HL-60/S4 treated with retinoic acid at 250 ng/mL for 4 days and 3 days (cell line): ENCODE data around the gene C1QTNF2.

Source experiments
- in situ Hi-C: fragments of 300-500 bp; cut with MboI; formaldehyde crosslinking; loops from 2 replicates; pipeline ENCODE4 v1.7.0; 2022; ENCODE audit warnings: low sequenced_read_pairs

Gene C1QTNF2

DNA sequence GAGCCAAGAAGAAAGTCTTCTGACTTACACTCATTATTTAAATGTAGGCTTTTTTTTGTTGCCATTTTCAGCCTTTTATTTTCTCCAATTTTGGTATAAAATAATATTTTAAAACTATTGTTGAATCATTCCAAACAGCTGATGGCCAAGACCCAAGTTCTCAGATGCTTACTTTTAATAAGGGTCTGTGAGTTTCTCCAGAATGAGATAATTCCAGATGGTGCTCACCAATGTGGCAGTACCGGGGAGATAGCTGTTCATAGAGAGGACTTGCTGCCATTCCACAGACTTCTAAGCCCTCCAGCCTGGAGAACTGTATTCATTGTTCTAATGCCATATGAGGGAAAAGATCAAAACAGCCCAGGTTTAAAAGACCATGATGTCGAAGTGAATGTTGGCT lies 5.3 kb upstream of the C1QTNF2 start:
- in situ Hi-C loops: no loop called here

DNA sequence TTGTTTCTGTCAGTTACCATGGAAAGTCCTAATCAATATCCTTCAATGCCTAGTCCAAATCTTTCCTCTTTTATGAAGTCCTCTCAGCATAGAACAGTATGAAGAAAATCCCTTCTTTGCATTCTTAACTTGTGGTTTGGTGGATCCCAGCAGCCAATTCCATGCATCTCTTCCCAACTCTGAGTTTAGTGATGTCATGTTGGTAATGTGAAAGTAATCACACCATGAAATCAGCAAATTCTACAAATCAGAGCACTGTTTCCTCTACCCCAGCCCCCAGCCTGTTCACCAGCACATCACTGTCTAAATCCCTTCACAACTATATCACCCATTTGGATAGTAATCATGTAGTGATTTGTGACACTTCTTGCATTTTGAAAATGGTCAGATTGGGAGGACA lies 4.7 kb upstream of the C1QTNF2 start:
- in situ Hi-C loops: no loop called here

DNA sequence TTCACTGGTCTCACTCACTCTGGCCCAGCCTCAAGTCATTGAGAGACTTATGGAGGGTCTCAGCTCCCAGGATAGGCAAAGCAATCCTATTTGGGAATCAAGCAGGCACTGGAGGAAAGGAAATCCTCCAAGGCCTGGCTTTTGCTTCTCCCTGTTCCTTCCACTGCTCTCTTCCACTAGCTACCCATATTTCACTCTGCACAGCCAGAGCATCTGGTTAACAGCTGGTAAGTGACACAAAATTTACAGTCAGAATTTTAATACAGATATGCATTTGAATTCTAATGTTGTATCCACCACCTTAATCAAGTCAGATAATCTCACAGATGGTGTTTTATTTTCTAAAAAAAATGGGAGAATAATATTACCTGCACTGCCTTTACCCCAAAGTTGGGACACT lies 868 bp upstream of the C1QTNF2 start:
- in situ Hi-C loops: no loop called here

DNA sequence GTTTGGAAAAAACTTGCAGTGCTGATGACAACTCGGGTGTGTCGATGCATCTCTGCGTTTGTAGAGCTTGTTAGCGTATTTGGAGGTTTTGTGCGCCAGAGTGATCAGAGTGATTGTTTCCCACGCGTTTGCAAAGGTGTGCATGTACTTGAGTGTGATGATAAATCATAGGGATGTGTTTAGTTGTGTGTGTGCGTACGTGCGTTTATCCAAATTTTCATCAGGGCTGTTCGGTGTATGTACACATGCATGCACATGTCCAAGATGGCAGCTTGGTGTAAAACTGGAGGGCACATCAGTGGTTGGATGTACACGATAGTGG lies 248 bp upstream of the C1QTNF2 start:
- in situ Hi-C loops: no loop called here

DNA sequence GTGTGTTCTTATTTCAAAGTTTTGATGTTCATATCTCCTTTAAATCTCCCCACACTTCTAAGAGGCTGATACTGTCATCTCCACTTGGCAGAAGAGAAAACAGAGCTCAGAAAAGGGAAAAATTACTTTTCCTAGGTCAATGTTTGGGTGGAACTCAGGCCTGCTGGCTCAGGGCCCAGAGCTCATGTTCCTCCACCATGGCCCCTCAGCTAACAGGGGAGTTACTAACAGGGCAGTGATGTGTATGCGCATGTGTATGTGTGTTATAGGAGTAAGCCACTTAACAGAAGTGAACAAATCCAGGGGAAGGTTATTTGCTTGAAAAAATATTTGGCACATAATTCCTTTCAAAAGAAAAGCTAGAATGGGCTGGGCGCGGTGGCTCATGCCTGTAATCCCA lies 2.5 kb downstream of the C1QTNF2 start:
- in situ Hi-C loops: no loop called here

DNA sequence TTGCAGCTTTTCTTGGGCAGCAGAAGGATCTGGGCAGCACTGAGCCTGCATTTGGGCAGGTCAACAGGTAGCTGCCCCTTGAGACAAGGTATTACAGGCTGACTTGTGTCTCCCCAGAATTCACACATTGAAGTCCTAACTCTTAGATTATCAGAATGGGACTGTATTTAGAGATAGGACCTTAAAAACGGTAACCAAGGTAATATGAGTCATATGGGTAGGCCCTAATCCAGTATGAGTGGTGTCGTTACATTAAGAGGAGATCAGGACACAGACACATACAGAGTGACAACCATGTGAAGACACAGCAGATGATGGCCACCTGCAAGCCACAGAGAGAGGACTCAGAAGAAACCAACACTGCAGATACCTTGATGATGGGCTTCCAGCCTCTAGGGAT lies 3.2 kb downstream of the C1QTNF2 start:
- in situ Hi-C loops: no loop called here

DNA sequence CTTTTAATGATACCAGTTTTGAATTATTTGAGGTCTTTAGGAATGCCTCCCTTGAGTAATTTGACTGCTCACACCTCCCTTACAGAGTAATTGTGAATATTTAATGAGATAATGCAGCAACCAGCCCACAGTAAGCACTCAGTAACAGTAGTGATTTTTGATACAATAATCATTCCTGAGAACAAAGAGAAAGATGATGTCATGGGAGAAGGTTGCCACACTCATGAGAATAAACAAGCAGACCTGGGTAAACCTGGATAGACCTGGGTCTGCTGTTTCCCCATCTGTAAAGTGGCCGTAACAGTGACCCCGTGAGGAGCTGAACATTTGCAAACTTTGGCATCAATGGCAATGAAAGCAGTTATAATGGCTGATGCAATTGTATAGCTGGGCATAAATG lies 4.2 kb downstream of the C1QTNF2 start:
- in situ Hi-C loops: no loop called here

DNA sequence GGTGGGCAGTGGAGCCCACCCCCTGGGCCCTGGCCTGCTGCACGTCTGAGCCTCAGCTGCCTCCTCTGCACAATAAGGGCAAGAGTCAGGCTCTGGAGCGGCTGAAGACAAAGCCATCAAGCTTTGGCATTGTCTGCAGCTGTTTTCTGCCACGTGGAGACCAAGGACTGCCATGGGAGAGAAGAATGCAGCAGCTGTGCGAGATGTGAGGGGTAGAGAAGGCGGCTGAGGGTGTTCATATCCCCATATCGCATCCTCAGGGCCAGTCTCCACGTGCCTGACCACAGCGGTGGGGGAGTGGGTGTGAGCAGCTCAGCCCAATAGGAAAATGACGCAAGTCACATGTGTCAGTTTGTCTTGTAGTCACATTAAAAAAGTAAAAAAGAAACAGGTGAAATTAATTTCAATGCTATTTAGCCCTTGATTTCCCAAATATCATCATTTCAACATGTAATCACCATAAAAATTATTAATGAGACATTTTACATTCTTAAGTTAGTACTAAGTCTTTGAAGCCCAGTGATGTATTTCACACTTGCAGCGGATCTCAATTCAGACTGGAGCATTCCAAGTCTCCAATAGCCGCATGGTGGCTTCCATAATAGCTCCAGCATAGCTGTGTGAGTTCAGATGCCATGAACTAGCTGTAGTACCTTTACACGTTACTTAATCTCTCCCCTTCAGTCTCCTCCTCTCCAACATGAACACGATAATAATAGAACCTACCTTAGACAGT lies 6.6 kb downstream of the C1QTNF2 start:
- in situ Hi-C loops: no loop called here

DNA sequence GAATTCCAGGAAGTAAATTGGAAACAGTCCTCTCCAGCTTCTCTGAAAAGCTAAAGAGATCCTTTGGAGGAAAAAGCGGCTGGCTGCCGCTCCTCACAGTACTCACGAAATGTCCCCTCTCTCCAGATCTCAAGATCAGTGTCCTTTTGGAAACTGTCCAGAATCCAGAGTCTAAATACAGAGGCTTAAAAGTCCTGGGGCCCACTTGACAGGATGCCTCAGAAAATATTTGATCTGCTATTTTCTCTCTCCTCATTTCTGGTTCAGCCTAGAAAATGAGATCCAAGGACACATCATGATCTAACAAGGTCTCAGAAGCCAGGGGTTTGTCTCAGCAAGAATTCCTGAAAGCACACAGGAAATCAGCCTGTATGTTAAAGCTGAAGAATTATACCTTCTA lies 7.2 kb downstream of the C1QTNF2 start:
- in situ Hi-C loops: no loop called here

DNA sequence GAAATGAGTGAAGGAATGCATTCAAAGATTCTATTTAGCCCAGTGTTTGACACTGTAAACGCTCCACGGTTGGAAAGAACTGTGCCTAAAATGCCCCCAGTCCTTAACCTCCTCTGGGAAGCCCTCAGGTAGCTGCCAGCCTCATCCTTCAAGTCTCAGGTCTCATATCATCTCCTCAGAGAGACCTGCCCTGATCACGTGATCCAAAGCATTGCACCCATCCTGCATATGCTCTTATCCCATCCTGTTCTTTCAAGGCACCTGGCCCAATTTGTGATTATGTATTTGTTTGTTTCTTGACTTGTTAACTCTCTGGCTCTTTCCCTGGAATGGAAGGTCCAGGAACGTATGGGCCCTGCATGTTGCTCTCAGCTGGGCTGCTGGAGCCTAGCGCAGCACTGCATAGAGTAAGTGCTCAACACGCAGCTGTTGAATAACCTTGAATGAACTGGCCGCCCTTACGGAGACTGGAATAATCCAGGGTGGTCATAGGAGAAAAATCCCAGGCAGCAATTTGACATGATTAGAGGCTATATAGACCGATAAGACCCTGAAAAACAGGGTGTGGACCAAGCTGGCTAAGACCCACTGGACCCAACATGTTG lies 8.7 kb downstream of the C1QTNF2 start:
- in situ Hi-C loops: no loop called here

DNA sequence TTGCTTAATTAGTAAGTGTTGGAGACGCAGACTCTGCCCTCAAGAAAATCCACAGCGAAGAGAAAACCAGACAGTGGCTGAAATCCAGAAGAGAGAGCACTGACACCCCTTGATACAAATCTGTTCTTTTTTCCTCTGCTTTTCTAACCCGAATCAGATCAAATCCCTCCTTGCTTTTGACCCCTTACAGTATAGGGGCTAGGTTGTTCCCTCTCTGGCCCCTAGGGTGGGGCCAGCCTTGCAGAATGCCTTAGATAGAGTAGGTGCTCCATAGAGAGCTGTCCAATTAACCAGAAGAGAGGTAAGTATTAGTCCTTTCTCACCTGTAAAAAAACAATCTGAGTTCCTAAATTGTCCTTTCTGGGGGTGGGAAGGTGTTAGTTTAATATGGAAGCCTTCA lies 10.1 kb downstream of the C1QTNF2 start:
- in situ Hi-C loops: no loop called here

DNA sequence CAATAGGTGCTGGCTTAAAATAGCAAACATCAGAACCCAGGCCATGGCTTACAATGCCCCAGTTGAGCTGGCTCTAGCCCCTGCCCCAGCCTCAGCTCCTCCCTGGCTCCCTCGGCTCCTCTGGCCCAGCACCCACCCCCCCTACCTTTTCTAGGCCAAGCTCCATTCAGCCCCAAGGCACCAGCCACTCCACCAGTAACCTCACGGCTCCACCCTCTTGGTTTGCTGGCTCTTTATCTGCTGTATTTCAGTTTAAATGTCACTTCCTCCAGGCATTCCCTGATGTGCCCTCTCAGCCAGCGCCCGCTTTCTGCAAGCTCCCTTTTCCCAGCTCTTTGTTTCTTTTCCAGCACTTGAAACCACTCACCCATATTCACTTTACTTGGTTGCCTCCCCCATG lies 10.6 kb downstream of the C1QTNF2 start:
- in situ Hi-C loops: no loop called here

DNA sequence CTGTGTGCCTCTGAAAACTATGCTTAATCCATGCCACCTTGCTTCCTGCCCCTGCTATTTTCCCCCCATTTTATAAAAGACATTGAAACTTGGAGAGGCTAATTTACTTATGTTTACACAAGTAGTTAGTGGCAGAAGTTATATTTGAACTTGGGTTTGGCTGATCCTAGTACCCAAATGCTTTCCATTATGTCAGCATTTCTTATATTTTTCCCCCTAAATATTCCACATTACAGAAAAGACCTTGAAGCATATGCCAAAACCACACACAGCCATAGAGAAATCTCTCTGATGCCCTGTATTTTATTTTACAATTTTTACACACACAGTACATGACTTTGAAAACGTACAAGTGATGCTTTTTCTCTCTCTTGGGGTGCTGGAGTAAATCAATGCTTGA lies 11.2 kb downstream of the C1QTNF2 start:
- in situ Hi-C loops: no loop called here

DNA sequence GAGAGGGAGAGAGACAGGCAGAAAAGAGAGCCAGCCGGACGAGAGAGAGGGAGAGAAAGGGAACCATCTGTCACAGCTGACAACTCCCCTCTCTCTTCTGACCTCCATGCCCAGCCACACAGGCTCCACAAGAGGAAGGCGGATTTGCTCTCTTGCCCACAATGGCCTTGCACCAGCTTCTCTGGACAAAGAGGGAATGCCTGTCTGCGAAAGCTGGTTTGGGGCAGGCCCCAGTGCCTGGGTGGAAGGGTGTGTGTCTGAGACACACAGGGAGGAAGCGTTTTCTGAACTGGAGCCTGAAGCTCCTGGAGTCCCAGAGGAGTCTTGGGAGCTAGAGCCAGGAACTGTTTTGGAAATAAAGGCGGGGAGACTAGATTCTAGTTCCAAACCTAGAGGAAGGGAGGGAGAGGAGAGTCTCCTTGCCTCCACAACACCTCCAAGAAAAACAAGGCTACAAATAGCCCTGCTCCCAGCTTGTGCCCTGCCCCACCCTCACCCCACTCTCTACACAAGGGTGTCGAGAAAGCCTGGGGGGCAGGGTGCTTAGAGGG lies 12.5 kb downstream of the C1QTNF2 start:
- in situ Hi-C loops: no loop called here

DNA sequence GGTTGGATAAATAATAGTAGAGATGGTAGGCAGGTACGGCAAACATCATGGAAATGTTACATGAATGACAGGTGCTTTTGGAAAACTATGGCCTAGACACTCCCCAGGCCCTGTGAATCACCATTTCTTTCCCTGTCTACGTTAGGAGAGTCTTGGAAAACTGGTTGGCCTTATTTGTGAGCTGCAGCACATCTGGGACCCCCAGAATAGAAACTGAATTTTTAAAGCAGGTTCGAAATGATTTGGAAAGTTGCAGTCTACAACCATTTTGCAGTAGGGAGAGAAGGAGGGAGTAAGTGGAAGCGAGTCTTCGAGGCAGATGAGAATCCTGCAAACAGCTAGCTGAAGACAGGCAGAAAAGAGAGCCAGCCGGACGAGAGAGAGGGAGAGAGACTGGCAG lies 13.0 kb downstream of the C1QTNF2 start:
- in situ Hi-C loops: no loop called here

DNA sequence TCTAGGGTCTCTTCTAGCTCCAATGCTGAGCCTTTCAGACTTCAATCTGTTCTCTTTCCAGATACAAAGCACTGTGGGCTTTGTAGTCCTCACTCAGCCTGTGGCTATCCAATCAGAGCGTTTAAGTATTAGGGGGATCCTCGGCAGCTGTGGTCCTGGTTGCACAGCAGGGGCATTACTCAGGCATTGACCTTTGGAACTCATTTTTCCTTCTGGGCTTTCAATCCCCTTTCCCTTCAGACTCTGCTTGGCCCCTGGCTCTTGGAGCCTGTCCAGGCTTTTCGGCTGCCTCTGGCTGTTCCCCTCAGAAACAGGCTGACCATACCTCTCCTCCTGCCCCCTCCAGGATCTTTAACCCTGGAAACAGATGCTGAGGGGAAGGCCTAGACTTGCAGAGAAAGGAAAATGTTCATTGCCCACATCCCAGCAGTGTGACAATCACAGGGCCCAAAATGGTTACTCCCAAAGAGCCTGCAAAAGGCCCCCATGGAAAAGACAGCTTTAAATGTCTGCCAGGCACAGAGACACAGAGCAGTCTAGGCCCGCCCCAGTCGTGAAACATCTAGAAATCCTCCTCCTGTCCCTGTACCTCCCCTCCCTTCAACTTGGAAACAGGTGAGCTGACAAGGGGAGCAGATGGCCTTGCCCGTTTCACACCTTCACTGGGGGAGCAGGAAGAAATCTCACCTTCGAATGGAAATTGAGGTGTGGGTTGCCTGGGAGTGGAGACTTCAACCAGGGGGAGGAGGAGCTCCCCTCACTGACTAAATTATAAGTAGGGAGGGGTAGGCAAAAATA lies 13.7 kb downstream of the C1QTNF2 start:
- in situ Hi-C loops: no loop called here

DNA sequence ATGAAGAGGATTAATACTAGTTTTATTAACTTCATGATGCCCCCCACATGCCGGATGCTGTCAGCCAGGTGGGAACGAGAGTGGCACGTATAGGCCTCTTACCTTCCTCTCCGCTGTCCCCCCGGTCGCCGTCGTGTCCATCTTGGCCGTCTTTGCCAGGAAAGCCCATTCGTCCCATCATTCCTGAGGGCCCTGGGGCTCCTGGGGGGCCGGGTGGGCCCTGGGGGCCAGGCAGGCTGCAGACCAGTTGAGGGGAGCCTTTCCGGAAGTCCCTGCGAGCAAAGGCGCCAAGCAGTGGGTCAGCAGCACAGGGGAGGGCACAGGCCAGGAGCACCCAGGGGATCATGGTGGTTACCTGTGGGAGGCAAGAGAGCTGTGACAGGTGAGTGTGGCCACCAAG lies 15.8 kb downstream of the C1QTNF2 start:
- in situ Hi-C loops: no loop called here

DNA sequence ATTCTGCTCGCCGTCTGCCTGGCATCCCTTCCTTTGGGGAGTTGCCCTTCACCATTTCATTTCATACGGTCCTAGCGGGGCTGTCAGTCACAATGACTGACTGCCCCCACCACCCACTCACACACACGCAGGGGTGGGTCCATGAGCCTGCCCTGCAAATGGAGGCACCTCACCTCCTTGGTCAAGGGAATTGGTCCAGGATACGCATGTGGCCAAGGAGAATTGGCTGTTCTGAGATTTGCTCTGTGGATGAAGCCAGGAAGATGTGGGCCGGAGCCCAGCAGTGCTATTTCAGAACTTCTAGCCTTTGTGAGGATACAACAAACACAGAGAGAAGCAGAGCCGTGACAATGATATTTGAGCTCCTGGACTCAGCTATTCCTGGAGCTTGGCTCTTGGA lies 17.0 kb downstream of the C1QTNF2 start:
- in situ Hi-C loops: no loop called here

DNA sequence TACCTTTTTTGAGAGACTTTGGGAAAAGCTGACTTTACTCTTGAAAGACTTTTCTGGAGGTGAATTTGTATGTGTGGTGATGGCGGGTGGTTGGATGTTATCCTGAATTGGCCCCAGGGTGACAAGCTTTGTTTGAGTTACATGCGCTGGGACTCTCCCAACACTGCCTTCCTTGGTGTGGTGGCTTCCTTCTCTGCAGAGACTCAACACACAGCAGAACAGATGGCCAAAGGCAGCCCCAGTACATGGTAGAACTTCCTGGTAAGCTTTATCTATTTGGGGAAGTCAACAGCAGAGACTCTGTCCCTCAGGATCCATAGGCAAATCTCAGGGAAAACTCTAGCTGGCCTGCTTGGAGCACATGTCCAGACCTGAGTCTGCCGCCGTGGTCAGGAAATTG lies 18.1 kb downstream of the C1QTNF2 start:
- in situ Hi-C loops: no loop called here

DNA sequence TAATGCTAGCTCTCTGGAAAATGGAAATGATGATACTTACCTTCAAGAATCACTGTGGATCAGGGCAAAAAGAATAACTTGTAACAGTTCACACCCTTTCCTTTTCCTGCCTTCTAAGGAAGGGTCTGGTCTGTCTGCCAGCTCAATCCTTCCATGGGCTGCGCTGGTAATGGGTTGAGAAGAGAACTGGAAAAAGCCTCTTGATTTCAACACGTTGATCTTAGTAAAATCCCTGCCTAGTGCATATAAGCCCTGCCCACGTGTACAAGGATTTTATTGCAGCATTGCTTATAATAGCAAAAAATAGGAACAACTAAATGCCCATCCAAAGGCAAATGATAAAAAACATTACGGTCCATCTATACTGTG lies 20.5 kb downstream of the C1QTNF2 start:
- in situ Hi-C loops: loop anchor here (10.0 kb wide), 1 partner anchor 335 kb away; no protein-coding TSS in a partner anchor

DNA sequence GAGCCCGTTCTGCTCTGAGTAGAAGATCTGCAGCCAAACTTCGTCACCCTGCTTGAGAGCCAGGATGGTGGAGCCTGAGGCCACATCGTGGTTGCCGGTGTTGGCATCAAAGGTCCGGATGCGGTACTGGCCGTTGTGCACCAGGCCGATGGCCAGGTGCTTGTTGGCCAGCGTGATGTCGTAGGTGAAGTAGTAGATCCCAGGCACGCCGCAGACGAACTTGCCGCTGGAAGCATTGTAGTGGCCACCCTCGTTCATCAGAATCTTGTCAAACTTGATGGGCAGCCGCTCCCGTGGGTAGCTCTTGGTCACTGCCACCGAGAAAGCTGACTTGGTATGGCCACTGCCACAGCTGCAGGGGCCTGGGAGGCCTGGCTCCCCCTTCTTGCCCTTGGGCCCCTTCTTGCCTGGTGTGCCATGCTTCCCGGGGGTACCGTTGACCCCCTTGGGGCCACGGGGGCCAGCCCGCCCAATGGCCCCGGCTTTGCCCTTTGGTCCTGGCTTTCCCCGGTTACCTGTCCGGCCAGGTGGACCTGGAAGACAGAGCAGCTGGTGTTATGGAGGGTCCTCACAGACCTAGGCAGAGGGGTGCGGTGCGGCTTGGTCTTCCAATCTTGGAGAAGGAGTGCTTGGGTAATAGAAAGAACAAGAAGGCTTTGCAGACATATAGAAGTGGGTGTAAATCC lies 21.0 kb downstream of the C1QTNF2 start:
- in situ Hi-C loops: loop anchor here (10.0 kb wide), 1 partner anchor 335 kb away; no protein-coding TSS in a partner anchor
